Panc1 (cell line): Measurements from ENCODE around the gene INPP5D.

Experiments
- CTCF ChIP-seq: fragments of 450-650 bp; IDR thresholded peaks from 2 replicates; pipeline ENCODE4 v1.5.1; 2017; ENCODE audit warnings: mild to moderate bottlenecking
- POLR2AphosphoS5 ChIP-seq: IDR thresholded peaks from 2 replicates; pipeline ENCODE4 v1.6.1; 2012; ENCODE audit warnings: mild to moderate bottlenecking, low read depth, low read length, moderate library complexity
- REST ChIP-seq, 2 experiments: IDR thresholded peaks; 2 replicates each; pipeline ENCODE4 v1.6.1; 2011 to 2012; ENCODE audit warnings: low read depth in 2 of 2, control low read depth in 1 of 2, low read length in 1 of 2, mild to moderate bottlenecking in 1 of 2, moderate library complexity in 1 of 2; ENCODE audit not compliant: insufficient read depth in 1 of 2

GRCh38 chr2:233060980-233061590 lies 943 bp downstream of the INPP5D start:
- TF ChIP-seq CTCF: no peak
- TF ChIP-seq REST (IDR thresholded peaks at IDR 0.05; ENCODE audit: insufficient read depth in 1 of 2, low read depth in 2 of 2, low read length in 1 of 2): no peak
- TF ChIP-seq POLR2AphosphoS5: no peak
